GM23248 (cell line): ENCODE results near the gene FOXP3.

Source experiments
- EZH2 ChIP-seq: fragments of 200-600 bp; sonication (generic); IDR thresholded peaks from 2 replicates; pipeline ENCODE4 v1.6.1; 2018; ENCODE audit warnings: antibody characterized with exemption, mild to moderate bottlenecking; ENCODE audit not compliant: insufficient read depth, poor library complexity, severe bottlenecking
- EZH2phosphoT487 ChIP-seq: fragments of 200-600 bp; sonication (generic); IDR thresholded peaks from 2 replicates; pipeline ENCODE4 v1.6.1; 2018; ENCODE audit warnings: antibody characterized with exemption, moderate library complexity, mild to moderate bottlenecking, low read depth; ENCODE audit not compliant: insufficient read depth

GRCh38 chrX:49284212-49284611 is 19.7 kb upstream of the FOXP3 start:
- TF ChIP-seq EZH2phosphoT487, result no peak
- TF ChIP-seq EZH2, result no peak
